ENCODE data around the gene PLEKHJ1.

The PLEKHJ1 gene

GRCh38 chr19:2198317-2198716 lies 37.8 kb downstream of the PLEKHJ1 start:
- no peak for DNase-seq (ENCODE audit: low read depth in 2 of 2)

DNA sequence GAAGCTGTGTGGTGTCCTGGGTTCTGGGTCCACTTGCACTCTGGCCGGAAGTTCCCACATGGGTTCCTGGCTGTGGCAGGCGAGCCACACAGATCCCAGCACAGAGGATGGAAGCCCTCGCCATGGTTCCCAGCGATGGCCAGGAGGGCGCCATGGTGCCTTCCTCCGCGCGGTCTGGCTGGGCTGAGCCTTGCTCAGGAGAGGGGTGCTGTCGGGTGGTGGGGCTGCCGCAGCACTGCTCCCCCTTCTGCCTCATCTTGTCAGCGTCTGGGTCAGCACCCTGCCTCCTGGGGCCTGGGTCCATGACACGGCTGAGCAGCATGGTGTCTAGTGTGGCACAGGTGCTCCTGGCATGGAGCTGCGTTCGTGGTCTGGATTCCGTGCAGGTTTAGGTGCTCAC lies 38.9 kb downstream of the PLEKHJ1 start:
- no peak for DNase-seq (ENCODE audit: low read depth in 2 of 2)

DNA sequence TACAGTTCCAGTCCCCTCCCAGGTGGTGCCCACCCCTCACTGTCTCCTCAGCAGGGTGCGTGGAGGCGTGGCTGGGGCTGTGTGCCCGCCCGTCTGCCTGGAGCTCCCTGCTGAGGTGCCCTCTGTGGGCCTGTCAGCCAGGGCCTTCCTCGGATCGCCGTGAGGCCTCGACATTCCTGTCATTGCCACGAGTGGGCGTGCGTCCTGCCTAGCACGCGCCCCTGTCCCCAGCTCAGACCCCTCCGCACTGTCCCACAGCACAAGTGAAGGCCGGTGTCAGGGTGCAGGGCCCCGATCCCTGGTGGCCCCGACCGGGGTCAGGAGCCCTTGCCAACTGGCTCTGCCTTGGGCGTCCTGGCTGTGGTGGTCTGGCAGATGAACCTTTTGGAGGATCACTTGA lies 40.2 kb downstream of the PLEKHJ1 start:
- DNase-seq (ENCODE audit: low read depth in 2 of 2) = no peak

GRCh38 chr19:2195361-2195760 lies 40.8 kb downstream of the PLEKHJ1 start:
- DNase-seq (ENCODE audit: low read depth in 2 of 2) = no peak

DNA sequence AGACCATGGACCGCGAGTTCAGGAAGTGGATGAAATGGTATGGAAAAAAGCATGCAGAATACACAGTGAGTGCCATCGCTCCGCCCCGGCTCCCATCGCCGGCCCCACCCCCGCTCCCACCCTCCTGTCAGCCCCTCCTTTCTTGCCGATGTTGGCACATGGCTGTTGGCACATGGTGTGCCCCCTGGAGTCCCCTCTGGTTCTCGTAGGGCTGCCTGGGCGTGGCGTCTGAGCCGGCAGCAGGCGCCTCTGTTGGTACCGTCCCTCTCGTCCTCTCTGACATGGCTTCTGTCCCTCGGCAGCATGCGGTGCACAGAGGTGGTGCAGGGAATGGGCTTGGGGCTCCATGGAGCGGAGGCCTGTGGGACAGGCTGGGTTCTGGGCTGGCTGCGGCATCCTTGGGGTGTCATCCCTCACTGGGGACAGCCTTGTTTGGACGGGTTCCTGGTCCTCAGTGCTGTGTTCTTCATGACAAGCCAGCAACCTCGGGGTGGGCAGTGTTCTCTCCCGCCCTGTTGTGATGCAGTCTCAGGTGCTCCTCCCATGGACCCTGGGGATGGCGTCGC lies 41.5 kb downstream of the PLEKHJ1 start:
- no peak for DNase-seq (ENCODE audit: low read depth in 2 of 2)

GRCh38 chr19:2193807-2194206 lies 42.3 kb downstream of the PLEKHJ1 start:
- no peak for DNase-seq (ENCODE audit: low read depth in 2 of 2)

DNA sequence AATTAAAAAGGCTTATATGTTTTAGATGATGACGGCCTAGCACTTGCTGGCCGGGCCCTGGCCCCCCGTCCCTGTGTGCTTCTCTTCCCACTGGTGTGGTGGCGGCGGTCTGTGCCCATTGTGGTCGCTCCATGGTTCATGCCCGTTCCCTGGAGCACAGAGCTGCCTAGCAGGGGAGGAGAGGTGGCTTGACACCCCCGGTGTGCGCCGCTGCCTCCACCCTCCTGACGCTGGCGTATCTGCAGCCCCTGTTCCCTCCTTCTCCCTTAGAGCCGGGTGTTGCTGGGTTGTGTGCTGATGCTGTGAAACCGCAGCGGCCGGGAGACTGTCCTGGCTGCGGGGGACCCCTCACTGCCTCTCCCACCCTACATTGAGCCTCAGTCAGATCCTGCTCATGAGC lies 43.3 kb downstream of the PLEKHJ1 start:
- no peak for DNase-seq (ENCODE audit: low read depth in 2 of 2)

DNA sequence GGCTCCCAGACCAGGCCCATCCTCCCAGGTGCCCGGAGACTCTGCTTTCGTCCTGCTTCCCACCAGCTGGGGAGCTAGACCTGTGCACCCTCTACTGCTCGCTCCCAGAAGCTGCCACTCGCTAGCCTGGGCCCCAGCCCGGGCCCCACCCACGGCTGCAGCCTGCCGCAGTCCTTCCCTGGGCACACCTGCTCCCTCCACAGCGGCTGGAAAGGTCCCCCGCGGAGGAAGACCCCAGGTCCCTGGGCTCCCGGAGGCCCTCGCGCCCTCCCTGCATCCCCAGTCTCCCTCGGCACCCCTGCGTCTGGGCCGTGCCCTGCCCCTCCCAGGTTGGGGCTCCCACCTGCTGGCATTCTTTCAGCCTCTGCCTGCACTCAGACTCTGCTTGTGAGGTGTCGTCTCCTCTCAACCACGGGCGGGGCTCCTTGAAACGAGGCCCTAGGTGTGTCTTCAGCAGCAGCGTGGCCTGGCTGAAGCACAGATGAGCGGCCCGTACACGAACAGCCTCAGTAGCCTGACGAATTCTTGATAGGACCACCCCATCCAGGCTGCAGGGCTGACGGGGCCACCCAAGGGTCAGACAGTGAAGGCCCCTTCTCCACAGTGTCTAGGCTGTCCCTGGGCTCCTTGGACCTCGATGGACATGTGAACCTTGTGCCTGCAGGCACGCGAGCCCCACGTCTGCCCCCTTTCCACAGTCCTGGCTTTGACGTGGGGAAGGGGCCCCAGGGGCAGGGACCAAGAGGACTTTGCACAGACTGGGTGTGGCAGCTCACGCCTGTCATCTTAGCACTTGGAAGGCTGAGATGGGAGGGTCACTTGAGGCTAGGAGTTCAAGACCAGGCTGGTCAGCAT lies 44.4 kb downstream of the PLEKHJ1 start:
- no peak for DNase-seq (ENCODE audit: low read depth in 2 of 2)

DNA sequence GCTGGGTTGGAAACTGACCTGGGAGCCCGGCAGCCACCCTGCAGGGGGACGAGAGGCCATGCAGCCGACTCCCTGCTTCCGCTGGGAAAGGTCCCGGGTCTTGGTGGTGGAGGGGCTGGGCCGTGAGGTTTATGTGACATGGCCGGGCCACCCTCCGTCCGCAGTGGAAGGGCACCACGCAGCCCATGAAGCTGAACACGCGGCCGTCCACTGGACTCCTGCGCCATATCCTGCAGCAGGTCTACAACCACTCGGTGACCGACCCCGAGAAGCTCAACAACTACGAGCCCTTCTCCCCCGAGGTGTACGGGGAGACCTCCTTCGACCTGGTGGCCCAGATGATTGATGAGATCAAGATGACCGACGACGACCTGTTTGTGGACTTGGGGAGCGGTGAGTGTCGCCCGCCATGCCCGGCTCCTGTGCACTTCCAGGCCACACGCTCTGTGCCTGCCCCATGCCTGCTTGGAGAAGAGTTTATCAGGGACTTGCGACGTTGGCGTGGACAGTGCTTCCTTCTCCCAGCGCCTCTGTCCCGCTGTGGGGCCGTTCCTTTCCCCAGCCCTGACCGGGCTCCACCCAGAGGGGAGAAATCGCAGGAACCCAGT lies 45.2 kb downstream of the PLEKHJ1 start:
- no peak for DNase-seq (ENCODE audit: low read depth in 2 of 2)

DNA sequence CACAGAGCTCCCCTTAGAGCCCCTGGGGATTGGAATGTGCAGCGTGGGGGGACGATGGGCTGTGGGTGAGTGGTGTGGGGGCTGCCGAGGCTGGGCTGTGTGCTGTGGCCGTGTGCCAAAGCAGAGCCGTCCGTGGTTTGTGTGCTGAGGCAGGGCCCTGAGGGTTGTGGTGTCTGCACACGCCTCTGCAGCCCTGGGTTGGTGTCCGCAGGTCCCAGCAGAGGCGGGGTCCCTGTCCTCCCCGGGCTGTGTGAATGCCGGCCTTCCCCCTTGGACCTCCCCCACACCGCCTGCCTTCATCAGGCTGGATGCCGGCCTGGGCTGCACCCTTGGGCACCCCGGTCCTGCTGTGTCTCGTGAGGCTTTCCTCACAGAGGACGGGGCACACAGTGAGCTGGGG lies 46.2 kb downstream of the PLEKHJ1 start:
- DNase-seq (ENCODE audit: low read depth in 2 of 2) = no peak

GRCh38 chr19:2188708-2189385 lies 47.3 kb downstream of the PLEKHJ1 start:
- peak; percentile 17 to 26 for DNase-seq (ENCODE audit: low read depth in 2 of 2)

- no peak for DNase-seq (ENCODE audit: low read depth in 2 of 2)
These were observed 49.0 kb downstream of the PLEKHJ1 start for GRCh38 chr19:2187159-2187558.

- DNase-seq (ENCODE audit: low read depth in 2 of 2) = no peak
These were observed 49.9 kb downstream of the PLEKHJ1 start for GRCh38 chr19:2186071-2186846.

GRCh38 chr19:2185734-2186070 lies 50.4 kb downstream of the PLEKHJ1 start:
- DNase-seq (ENCODE audit: low read depth in 2 of 2) = no peak

GRCh38 chr19:2184422-2184975 lies 51.6 kb downstream of the PLEKHJ1 start:
- no peak for DNase-seq (ENCODE audit: low read depth in 2 of 2)

Measured in stimulated activated CD4-positive, alpha-beta T cell treated with anti-CD3 and anti-CD28 coated beads, Interleukin-15, amount 100 ng/mL, for 48 hours (primary cell).